GM18867 (cell line): ENCODE data around the gene UGT1A7.
"Not testable (repeated sequence)": the region's sequence is repeated elsewhere in the genome, so short reads cannot be mapped to it uniquely, and the experiment has no call there.

Experiments
- ATAC-seq: cut with Tn5 transposase; IDR thresholded peaks from one replicate; pipeline ENCODE4 v1.9.1; 2021; ENCODE audit warnings: mild to moderate bottlenecking, moderate library complexity; ENCODE audit not compliant: unreplicated experiment

UGT1A7 gene

DNA sequence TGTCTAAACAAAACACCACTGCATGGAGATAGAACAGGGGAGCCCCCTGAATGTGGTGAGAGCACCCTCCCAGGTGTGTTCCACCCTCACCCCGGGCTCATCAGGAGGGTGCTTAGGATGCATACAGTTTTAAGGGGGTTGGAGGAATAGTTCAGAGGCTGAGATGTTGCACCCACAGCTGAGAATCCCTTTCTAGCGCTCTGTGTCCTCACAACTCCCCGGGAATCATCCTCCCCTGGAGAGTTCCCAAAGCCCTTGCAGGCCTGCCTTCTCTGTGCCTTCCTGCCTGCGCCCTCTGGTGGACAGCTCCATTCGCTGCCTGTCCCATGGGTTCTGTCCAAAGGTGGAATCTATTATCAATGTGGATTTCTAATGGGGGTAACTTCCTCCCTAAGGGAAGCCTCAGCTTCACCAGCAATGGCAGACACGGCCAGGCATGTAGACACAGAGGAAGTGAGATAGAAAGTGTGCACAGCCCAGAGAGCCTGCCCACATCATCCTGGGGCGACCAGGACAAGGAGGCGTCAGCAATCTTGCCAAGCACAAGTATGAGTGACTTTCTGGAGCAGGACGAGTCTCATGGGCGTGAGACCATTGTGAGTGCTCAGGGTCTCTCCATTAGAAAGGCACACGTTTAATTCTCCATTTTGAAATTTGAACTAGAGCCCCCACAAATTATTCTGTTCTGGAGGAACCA lies 29.8 kb downstream of the UGT1A7 start:
- ATAC-seq: peak; percentile 57

DNA sequence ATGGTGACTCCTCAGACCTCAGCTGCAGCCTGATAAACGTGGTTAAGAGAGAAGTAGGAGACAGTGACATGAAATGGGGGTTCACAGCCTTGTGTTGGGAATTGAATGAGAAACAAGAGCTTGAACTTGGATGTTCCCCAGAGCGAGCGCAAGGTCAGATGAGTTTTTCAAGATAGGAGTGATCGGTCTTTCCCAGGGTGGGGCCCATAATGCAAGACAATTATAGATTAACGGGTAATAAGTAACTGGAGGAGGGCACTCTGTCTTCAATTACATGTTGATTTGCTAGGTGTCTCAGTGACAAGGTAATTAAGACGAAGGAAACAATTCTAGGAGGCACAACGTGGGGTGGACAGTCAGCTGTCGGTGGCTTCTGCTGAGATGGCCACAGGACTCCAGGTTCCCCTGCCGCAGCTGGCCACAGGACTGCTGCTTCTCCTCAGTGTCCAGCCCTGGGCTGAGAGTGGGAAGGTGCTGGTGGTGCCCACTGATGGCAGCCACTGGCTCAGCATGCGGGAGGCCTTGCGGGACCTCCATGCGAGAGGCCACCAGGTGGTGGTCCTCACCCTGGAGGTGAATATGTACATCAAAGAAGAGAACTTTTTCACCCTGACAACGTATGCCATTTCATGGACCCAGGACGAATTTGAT lies 31.0 kb downstream of the UGT1A7 start, which contains the start of gene UGT1A5:
TSS of gene UGT1A5 (plus strand) at position 297 of the 651 bp plus-strand sequence. CDS start at position 382, 85 bp downstream.
- no peak for ATAC-seq

DNA sequence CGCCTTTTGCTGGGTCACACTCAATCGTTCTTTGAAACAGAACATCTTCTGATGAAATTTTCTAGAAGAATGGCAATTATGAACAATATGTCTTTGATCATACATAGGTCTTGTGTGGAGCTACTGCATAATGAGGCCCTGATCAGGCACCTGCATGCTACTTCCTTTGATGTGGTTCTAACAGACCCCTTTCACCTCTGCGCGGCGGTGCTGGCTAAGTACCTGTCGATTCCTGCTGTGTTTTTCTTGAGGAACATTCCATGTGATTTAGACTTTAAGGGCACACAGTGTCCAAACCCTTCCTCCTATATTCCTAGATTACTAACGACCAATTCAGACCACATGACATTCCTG lies 31.5 kb downstream of the UGT1A7 start:
- ATAC-seq: no peak

DNA sequence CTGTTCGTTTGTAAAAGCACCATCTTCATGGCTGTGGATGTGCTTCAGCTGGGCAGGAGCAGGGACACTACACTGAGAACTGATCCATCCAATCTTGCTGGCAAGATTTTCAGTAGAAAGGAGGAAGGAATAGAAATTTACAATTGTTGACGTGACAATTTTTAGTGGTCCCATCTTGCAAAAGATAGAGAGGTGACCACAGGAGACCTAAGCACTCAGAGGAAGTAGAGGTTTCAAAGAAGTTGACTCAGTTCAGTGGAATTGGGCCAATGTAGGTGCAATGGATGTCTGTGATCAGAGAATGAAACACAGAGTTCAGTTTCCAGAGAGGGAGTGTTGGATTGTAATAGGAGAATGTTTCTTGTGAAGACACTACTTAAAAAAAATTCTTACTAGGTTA lies 32.4 kb downstream of the UGT1A7 start:
- ATAC-seq: no peak

DNA sequence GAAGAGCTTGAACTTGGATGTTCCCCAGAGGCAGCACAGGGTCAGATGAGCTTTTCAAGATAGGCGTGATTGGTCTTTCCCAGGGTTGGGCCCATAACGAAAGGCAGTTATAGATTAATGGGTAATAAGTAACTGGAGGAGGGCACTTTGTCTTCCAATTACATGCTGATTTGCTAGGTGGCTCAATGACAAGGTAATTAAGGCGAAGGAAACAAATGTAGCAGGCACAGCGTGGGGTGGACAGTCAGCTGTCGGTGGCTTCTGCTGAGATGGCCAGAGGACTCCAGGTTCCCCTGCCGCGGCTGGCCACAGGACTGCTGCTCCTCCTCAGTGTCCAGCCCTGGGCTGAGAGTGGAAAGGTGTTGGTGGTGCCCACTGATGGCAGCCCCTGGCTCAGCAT lies 36.9 kb downstream of the UGT1A7 start, which contains the start of gene UGT1A4:
TSS of gene UGT1A4 (plus strand) at position 185 of the 400 bp plus-strand sequence. CDS start at position 270, 85 bp downstream.
- no peak for ATAC-seq

DNA sequence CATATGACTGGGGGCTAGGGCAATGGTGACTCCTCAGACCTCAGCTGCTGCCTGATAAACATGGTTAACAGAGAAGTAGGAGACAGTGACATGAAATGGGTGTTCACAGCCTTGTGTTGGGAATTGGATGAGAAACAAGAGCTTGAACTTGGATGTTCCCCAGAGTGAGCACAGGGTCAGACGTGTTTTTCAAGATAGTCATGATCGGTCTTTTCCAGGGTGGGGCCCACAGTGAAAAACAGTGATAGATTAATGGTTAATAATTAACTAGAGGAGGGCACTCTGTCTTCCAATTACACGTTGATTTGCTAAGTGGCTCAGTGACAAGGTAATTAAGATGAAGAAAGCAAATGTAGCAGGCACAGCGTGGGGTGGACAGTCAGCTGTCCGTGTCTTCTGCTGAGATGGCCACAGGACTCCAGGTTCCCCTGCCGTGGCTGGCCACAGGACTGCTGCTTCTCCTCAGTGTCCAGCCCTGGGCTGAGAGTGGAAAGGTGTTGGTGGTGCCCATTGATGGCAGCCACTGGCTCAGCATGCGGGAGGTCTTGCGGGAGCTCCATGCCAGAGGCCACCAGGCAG lies 47.1 kb downstream of the UGT1A7 start, which contains the start of gene UGT1A3:
TSS of gene UGT1A3 (plus strand) at position 320 of the 579 bp plus-strand sequence. CDS start at position 405, 85 bp downstream.
- no peak for ATAC-seq

DNA sequence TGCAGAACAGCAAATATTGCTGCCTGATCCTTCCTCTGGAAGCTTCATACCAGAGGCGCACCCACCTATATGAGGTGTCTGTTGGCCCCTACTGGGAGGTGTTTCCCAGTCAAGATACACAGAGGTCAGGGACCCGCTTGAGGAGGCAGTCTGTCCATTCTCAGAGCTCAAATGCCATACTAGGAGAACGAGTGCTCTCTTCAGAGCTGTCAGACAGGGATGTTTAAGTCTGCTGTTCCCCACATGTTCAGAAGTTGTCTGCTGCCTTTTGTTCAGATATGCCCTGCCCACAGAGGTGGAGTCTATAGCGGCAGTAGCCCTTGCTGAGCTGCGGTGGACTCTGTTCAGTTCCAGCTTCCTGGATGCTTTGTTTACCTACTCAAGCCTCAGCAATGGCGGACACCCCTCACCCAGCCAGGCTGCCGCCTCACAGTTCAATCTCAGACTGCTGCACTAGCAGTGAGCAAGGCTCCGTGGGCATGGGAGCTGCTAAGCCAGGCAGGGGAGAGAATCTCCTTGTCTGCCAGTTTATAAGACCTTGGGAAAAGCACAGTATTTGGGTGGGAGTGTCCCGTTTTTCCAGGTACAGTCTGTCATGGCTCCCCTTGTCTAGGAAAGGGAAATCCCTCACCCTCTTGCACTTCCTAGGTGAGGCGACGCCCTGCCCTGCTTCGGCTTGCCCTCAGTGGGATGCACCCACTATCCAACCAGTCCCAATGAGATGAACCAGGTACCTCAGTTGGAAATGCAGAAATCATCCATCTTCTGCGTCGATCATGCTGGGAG lies 55.4 kb downstream of the UGT1A7 start:
- ATAC-seq: not testable (repeated sequence)

DNA sequence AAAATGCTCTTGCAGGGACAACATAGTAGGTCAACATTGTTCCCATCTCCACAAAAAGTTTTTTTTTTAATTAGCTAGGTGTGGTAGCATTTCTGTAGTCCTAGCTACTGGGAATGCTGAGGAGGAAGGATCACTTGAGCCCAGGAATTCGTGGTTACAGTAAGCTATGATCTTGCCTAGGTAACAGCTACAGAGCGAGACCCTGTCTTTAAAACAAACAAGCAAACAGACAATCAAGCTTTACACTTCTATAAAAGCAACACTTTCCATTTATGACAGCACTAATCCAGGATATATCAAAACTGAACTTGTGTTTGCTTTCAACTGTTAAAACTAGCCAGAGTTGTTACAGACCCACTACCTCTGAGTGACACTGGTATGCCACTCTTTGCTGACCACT lies 59.2 kb downstream of the UGT1A7 start:
- ATAC-seq: no peak

DNA sequence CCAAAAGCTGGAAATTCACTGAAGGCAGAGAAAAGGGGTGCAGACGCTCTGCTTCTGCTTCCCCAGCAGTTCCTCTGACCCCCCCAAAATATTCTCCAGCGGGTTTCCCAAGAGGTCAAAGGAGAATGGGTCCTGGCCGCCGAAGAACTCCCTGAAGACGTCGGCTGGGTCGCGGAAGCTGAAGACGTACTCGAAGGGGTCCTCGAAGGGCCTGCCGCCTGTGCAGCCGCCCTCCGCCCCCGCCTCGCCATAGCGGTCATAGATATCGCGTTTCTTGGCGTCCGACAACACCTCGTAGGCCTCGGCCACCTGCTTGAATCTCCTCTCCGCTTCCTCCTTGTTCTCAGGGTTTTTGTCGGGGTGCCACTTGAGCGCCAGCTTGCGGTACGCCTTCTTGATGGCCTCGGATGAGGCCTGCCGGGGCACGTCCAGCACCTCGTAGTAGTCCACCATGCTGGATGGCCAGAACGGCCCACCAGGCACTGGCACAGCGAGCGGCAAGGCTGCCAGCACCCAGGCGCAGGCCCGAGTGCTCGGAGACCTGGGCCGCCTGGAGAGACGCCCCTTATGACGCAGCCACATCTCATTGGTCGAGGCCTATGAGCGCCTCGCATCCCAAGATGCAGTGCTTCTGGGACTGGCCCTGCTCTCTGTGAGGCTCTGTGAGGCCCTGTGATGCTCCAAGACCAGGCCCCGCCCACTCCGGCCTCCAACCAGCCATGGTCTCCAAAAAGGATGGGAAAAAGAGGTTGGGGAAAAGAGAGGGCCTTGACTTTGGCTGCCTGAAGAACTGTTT lies 62.0 kb downstream of the UGT1A7 start:
- ATAC-seq: no peak

DNA sequence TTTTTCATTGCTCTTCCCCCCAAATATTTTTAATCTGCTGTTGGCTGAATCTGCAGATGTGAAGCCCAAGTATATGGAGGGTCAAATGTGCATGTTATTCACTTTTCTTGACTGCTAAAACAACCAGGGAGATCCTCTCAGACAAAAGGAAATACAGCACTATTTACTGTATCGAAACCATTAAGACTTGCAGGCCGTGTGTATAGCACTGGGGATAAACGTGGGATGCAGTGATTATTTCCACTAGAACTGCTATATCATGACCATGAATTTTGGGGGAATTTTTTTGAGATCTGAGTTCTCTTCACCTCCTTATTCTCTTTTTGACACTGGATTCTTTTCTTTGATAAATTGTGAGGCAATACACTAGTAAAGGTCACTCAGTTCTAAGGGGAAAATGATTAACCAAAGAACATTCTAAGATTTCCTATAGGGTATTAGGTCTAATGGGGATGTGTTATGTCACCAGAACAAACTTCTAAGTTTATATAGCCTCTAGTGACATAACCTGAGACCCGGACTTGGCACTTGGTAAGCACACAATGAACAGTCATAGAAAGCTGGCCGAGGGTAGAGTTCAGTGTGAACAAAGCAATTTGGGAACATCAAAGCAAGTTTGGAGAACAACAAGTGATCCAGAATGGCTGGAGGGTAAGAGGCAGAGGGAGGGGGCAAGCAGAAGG lies 63.5 kb downstream of the UGT1A7 start:
- ATAC-seq: no peak

DNA sequence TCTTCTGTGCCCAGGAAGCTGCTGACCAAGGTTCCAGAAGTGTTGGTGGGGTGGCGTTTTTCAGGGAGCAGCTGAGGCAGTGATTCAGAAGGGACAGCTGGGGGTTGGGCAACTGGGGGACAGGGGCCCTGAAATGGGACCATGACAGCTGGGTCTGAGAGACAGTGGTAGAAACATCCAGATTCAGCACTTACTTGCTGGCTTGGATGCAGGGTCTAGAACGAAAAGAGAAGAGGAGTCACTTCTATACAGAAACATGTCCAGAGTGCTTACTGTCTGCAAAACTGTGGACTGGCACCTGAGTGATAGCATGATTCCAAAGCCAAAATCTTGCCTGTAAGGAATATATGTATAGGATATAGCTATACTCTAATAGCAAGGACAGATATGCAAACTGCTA lies 64.1 kb downstream of the UGT1A7 start:
- ATAC-seq: not testable (repeated sequence)

DNA sequence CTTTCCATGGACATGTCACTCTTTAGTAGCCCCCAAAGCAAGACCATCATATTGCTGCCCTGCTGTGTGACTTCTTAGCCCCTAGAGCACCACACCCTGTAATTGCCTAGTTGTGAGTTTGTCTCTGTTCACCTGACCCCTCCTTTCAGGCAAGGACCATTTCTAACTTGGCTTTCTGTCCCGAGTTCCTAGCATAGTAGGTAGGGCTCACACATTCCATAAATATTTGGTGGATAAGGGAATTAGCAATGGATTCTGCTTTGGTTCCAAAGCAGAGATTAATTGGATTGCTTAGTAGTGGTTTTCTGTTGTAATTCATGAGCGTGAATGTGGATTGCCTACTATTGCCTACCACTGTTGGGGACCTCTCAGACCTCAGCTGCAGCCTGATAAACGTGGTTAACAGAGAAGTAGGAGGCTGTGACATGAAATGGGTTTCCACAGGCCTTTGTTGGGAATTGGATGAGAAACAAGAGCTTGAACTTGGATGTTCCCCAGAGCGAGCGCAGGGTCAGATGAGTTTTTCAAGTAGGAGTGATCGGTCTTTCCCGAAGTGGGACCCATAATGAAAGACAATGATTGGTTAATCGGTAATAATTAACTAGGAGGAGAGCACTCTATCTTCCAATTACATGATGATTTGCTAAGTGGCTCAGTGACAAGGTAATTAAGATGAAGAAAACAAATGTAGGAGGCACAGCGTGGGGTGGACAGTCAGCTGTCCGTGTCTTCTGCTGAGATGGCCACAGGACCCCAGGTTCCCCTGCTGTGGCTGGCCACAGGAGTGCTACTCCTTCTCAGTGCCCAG lies 65.0 kb downstream of the UGT1A7 start:
- no peak for ATAC-seq

DNA sequence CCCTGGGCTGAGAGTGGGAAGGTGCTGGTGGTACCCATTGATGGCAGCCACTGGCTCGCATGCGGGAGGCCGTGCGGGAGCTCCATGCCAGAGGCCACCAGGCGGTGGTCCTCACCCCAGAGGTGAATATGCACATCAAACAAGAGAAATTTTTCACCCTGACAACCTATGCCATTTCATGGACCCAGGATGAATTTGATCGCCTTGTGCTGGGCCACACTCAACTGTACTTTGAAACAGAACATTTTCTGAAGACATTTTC lies 65.5 kb downstream of the UGT1A7 start:
- no peak for ATAC-seq

DNA sequence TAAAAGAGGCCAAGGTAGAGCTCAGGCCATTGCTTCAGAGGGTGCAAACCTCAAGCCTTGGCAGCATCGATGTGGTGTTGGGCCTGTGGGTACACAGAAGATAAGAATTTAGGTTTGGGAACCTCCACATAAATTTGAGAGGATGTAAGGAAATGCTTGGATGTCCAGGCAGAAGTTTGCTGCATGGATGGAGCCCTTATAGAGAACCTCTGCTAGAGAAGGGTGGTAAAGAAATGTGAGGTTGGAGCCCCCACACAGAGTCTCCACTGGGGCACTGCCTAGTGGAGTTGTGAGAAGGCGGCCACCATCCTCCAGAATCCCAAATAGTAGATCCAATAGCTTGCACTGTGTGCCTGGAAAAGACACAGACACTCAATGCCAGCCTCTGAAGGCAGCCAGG lies 69.0 kb downstream of the UGT1A7 start:
- not testable (repeated sequence) for ATAC-seq

DNA sequence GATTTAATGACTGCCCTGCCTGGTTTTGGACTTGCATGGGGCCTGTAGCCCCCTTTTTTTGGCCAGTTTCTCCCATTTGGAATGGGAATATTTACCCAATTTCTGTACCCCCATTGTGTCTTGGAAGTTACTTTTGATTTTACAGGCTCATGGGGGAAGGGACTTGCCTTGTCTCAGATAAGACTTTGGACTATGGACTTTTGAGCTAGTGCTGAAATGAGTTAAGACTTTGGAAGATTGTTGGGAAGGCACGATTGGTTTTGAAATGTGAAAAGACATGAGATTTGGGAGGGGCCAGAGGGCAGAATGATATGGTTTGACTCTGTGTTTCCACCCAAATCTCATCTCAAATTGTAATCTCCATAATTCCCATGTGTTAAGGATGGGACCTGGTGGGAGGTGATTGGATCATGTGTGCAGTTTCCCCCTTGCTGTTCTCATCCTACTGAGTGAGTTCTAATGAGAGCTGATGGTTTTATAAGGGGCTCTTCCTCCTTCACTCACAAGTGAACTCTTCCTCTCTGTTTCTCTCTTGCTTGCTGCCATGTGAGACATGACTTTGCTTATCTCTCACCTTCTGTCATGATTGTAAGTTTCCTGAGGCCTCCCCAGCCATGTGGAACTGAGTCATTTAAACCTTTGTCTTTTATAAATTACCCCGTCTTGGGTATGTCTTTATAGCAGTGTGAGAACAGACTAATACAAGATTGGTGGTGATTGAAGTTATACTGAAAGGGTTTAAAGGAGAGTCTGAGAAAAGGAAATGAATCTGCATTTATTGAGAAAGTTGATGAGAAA lies 69.7 kb downstream of the UGT1A7 start:
- not testable (repeated sequence) for ATAC-seq

DNA sequence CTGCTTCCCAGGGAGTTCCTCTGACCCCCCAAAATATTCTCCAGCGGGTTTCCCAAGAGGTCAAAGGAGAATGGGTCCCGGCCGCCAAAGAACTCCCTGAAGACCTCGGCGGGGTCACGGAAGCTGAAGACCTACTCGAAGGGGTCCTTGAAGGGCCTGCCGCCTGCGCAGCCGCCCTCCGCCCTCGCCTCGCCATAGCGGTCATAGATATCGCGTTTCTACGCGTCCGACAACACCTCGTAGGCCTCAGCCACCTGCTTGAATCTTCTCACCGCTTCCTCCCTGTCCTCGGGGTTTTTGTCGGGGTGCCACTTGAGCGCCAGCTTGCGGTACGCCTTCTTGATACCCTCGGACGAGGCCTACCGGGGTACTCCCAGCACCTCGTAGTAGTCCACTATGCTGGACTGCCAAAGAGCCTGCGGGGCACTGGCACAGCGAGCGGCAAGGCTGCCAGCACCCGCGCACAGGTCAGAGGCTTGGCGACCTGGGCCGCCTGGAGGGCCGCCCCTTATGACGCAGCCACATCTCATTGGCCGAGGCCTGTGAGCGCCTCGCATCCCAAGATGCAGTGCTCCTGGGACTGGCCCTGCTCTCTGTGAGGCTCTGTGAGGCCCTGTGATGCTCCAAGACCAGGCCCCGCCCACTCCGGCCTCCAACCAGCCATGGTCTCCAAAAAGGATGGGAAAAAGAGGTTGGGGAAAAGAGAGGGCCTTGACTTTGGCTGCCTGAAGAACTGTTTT lies 73.3 kb downstream of the UGT1A7 start:
- no peak for ATAC-seq

DNA sequence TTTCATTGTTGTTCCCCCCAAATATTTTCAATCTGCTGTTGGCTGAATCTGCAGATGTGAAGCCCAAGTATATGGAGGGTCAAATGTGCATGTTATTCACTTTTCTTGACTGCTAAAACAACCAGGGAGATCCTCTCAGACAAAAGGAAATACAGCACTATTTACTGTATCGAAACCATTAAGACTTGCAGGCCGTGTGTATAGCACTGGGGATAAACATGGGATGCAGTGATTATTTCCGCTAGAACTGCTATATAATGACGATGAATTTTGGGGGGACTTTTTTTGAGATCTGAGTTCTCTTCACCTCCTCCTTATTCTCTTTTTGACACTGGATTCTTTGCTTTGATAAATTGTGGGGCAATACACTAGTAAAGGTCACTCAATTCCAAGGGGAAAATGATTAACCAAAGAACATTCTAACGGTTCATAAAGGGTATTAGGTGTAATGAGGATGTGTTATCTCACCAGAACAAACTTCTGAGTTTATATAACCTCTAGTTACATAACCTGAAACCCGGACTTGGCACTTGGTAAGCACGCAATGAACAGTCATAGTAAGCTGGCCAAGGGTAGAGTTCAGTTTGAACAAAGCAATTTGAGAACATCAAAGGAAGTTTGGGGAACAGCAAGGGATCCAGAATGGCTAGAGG lies 74.9 kb downstream of the UGT1A7 start:
- ATAC-seq: no peak
